WTC11 (cell line): ENCODE measurements around the gene KCND2. TPM values are rescaled to one million over a fixed set of nuclear protein-coding genes. Genes with fewer than 3 reads are reported as not detected.
"Not testable (repeated sequence)": the region's sequence is repeated elsewhere in the genome, so short reads cannot be mapped to it uniquely, and the experiment has no call there.

Experiments used
- ATAC-seq: fragments of 200-7000 bp; cut with Tn5 transposase; 2 replicates; pipeline ENCODE4 v1.10.0; 2021; ENCODE audit warnings: mild to moderate bottlenecking, moderate library complexity
- CTCF ChIA-PET: fragments of 300-600 bp; sonication (Branson Sonifier 250); formaldehyde crosslinking; loops from one replicate; lab custom pipeline; 2021; ENCODE audit warnings: antibody characterized with exemption; lab: Charles Lee
- POLR2A ChIA-PET: fragments of 350-600 bp; sonication (Branson Sonifier 250); formaldehyde crosslinking; loops from one replicate; lab custom pipeline; 2021; ENCODE audit warnings: antibody characterized with exemption; lab: Charles Lee
- DNase-seq: peaks from one replicate; pipeline ENCODE4 v3.0.0; 2021; ENCODE audit warnings: low spot score
- H3K27ac Mint-ChIP-seq: 2 replicates; pipeline ENCODE4 v1.8.0; 2021; ENCODE audit warnings: mixed read lengths
- H3K27me3 Mint-ChIP-seq: 2 replicates; pipeline ENCODE4 v1.8.0; 2021; ENCODE audit warnings: low read depth, mild to moderate bottlenecking, moderate library complexity, mixed read lengths
- H3K36me3 Mint-ChIP-seq: 2 replicates; pipeline ENCODE4 v1.8.0; 2021; ENCODE audit warnings: mixed read lengths
- H3K4me1 Mint-ChIP-seq: 2 replicates; pipeline ENCODE4 v1.8.0; 2022; ENCODE audit warnings: mixed read lengths
- H3K4me3 Mint-ChIP-seq: 2 replicates; pipeline ENCODE4 v1.8.0; 2021; ENCODE audit warnings: mild to moderate bottlenecking, moderate library complexity, mixed read lengths
- H3K9me3 Mint-ChIP-seq: 2 replicates; pipeline ENCODE4 v1.8.0; 2021; ENCODE audit warnings: mixed read lengths
- AFF4 ChIP-seq: sonication (generic); formaldehyde crosslinking; IDR thresholded peaks from 2 replicates; pipeline ENCODE4 v1.8.1; 2023; ENCODE audit warnings: mild to moderate bottlenecking, missing genetic modification reagents, borderline replicate concordance
- ATF6 ChIP-seq: sonication (generic); formaldehyde crosslinking; IDR thresholded peaks from 2 replicates; pipeline ENCODE4 v1.8.1; 2023; ENCODE audit warnings: mild to moderate bottlenecking, missing genetic modification reagents
- GRHL2 ChIP-seq: fragments of 250-450 bp; sonication (Bioruptor Pico); IDR thresholded peaks from 2 replicates; pipeline ENCODE4 v1.8.0; 2022; ENCODE audit warnings: mild to moderate bottlenecking, moderate library complexity; ENCODE audit not compliant: insufficient replicate concordance, severe bottlenecking
- NR2C2 ChIP-seq: sonication (generic); formaldehyde crosslinking; IDR thresholded peaks from 2 replicates; pipeline ENCODE4 v1.8.0; 2022; ENCODE audit warnings: mild to moderate bottlenecking, missing genetic modification reagents
- RORB ChIP-seq: fragments of 250-450 bp; sonication (Bioruptor Pico); IDR thresholded peaks from 2 replicates; pipeline ENCODE4 v1.9.0; 2021; ENCODE audit warnings: mild to moderate bottlenecking
- SMAD4 ChIP-seq: sonication (generic); formaldehyde crosslinking; IDR thresholded peaks from 2 replicates; pipeline ENCODE4 v1.8.0; 2022; ENCODE audit warnings: mild to moderate bottlenecking, missing genetic modification reagents
- SP1 ChIP-seq: sonication (generic); formaldehyde crosslinking; conservative IDR thresholded peaks from 2 replicates; pipeline ENCODE4 v1.8.1; 2022; ENCODE audit warnings: missing genetic modification reagents
- TEAD1 ChIP-seq: sonication (generic); formaldehyde crosslinking; IDR thresholded peaks from 2 replicates; pipeline ENCODE4 v1.8.0; 2022; ENCODE audit warnings: mild to moderate bottlenecking, missing genetic modification reagents
- USF1 ChIP-seq: sonication (generic); formaldehyde crosslinking; IDR thresholded peaks from 2 replicates; pipeline ENCODE4 v1.8.0; 2022; ENCODE audit warnings: mild to moderate bottlenecking, missing genetic modification reagents
- ZNF263 ChIP-seq: sonication (generic); formaldehyde crosslinking; IDR thresholded peaks from 2 replicates; pipeline ENCODE4 v1.8.1; 2022; ENCODE audit warnings: low read depth, mild to moderate bottlenecking, moderate library complexity, missing genetic modification reagents
- ZNF396 ChIP-seq: fragments of 250-450 bp; sonication (Bioruptor Pico); IDR thresholded peaks from 2 replicates; pipeline ENCODE4 v1.8.0; 2021; ENCODE audit warnings: mild to moderate bottlenecking, moderate library complexity, borderline replicate concordance
- ZNF671 ChIP-seq: fragments of 250-450 bp; sonication (Bioruptor Pico); IDR thresholded peaks from 2 replicates; pipeline ENCODE4 v1.8.0; 2021; ENCODE audit warnings: mild to moderate bottlenecking
- total RNA-seq: library from RNA; stranded (reverse); gene quantifications from 3 replicates; pipeline ENCODE4 v1.2.3, GENCODE V29; 2021
- TF ChIP-seq, protein P1 (sequence below): fragments of 250-450 bp; sonication (Bioruptor Pico); IDR thresholded peaks from 2 replicates; pipeline ENCODE4 v1.9.0; 2021; ENCODE audit warnings: mild to moderate bottlenecking
- TF ChIP-seq, protein P2 (sequence below): sonication (generic); formaldehyde crosslinking; IDR thresholded peaks from 2 replicates; pipeline ENCODE4 v1.8.1; 2023; ENCODE audit warnings: mild to moderate bottlenecking, missing genetic modification reagents
- TF ChIP-seq, protein P3 (sequence below): fragments of 200-600 bp; IDR thresholded peaks from 2 replicates; pipeline ENCODE4 v1.8.0; 2022; ENCODE audit warnings: antibody characterized with exemption

KCND2 gene
- total RNA-seq, 1 experiment from 2014 or later = 4.6 TPM

DNA sequence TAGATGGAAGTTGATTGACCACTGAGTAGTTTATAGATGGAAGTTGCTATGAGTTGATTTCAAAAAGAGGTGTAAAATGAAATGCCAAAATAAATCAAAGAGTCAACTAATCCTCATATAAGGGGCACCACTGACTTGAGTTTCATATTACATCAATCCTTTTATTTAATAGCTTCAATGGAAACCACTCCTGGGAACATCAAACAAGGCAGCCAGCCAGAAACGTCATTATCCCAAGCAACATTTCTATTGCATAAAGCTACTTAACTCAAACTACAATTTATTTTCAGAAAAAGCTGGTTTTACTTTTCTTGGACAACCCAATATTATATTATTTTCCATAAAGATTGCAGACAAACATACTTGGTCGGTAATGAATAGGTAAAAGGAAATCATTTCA, 422.9 kb downstream of the KCND2 start:
- ATAC-seq = no peak

DNA sequence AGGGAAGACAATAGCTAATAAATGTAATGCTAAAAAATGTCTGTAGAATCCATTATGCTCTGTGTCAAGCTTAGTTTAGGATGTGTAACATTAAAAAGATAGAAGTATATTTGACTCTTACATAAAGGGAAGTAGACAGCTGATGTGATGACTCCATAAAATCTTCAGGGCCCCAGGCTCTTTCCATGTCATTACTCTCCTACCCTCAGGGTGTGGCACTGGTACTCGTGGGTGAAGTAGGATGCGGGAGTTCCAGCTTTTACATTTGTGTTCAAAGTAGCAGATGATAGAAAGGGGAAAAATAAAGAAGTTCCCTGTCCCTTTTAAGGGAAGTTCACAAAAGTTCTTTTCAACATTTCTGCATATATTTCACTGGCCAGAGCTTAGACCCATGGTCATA, 427.8 kb downstream of the KCND2 start:
- Mint-ChIP-seq H3K27me3 (no peaks in the 10 kb centered on the region), H3K4me3 (no peak overlapping the region), H3K36me3 (peaks cover 3% of the 10 kb centered on the region), H3K4me1 (no peaks in the 10 kb centered on the region), H3K27ac (no peak overlapping the region), H3K9me3 (peaks cover 16% of the 10 kb centered on the region)
- TF ChIP-seq GRHL2 (CRISPR knock-in tag) (no peak), SP1 (no peak), RORB (CRISPR knock-in tag) (no peak), SMAD4 (no peak), TEAD1 (CRISPR knock-in tag) (no peak), AFF4 (CRISPR knock-in tag) (no peak), ZNF396 (CRISPR knock-in tag) (no peak), ATF6 (CRISPR knock-in tag) (no peak), USF1 (no peak)
- TF ChIP-seq, protein P1, sequence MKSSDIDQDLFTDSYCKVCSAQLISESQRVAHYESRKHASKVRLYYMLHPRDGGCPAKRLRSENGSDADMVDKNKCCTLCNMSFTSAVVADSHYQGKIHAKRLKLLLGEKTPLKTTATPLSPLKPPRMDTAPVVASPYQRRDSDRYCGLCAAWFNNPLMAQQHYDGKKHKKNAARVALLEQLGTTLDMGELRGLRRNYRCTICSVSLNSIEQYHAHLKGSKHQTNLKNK (CRISPR knock-in tag) = no peak
- TF ChIP-seq, protein P2, sequence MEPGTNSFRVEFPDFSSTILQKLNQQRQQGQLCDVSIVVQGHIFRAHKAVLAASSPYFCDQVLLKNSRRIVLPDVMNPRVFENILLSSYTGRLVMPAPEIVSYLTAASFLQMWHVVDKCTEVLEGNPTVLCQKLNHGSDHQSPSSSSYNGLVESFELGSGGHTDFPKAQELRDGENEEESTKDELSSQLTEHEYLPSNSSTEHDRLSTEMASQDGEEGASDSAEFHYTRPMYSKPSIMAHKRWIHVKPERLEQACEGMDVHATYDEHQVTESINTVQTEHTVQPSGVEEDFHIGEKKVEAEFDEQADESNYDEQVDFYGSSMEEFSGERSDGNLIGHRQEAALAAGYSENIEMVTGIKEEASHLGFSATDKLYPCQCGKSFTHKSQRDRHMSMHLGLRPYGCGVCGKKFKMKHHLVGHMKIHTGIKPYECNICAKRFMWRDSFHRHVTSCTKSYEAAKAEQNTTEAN (CRISPR knock-in tag) = no peak
- ATAC-seq (no peak), DNase-seq (no peak)
- CTCF ChIA-PET = interaction anchor here (1.1 kb wide), 1 partner anchor 30 kb away, joined by 5 read pairs; no protein-coding TSS in a partner anchor
- POLR2A ChIA-PET = no interaction called here

More for the DNA sequence above, 422.9 kb downstream of the KCND2 start:
- Mint-ChIP-seq H3K9me3 (peaks cover 12% of the 10 kb centered on the region), H3K36me3 (peaks cover 3% of the 10 kb centered on the region)
- CTCF ChIA-PET = no interaction called here
- DNase-seq = no peak
- TF ChIP-seq ZNF263 (CRISPR knock-in tag) (no peak), ZNF671 (CRISPR knock-in tag) (no peak), NR2C2 (CRISPR knock-in tag) (no peak)
- TF ChIP-seq, protein P3, sequence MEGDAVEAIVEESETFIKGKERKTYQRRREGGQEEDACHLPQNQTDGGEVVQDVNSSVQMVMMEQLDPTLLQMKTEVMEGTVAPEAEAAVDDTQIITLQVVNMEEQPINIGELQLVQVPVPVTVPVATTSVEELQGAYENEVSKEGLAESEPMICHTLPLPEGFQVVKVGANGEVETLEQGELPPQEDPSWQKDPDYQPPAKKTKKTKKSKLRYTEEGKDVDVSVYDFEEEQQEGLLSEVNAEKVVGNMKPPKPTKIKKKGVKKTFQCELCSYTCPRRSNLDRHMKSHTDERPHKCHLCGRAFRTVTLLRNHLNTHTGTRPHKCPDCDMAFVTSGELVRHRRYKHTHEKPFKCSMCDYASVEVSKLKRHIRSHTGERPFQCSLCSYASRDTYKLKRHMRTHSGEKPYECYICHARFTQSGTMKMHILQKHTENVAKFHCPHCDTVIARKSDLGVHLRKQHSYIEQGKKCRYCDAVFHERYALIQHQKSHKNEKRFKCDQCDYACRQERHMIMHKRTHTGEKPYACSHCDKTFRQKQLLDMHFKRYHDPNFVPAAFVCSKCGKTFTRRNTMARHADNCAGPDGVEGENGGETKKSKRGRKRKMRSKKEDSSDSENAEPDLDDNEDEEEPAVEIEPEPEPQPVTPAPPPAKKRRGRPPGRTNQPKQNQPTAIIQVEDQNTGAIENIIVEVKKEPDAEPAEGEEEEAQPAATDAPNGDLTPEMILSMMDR = no peak
- TF ChIP-seq, all 79 proteins: peak for 0
- H3K4me1 Mint-ChIP-seq = peaks cover 7% of the 10 kb centered on the region
- POLR2A ChIA-PET = no interaction called here
- H3K4me3 Mint-ChIP-seq = no peak overlapping the region
- H3K27ac Mint-ChIP-seq = no peak overlapping the region
- no peaks in the 10 kb centered on the region for H3K27me3 Mint-ChIP-seq

GRCh38 chr7:120702408-120702807, 429.4 kb downstream of the KCND2 start:
- ATAC-seq, H3K36me3 Mint-ChIP-seq, DNase-seq, H3K27me3 Mint-ChIP-seq, H3K27ac Mint-ChIP-seq, CTCF ChIA-PET, POLR2A ChIA-PET, H3K4me3 Mint-ChIP-seq, H3K4me1 Mint-ChIP-seq, H3K9me3 Mint-ChIP-seq: not testable (repeated sequence)
